HepG2 (cell line): ENCODE data around the gene LAMC3. TPM values are rescaled to one million over a fixed set of nuclear protein-coding genes. Genes with fewer than 3 reads are reported as not detected.

ENCODE experiments used
- AGO2 ChIP-seq: fragments of 200-400 bp; formaldehyde crosslinking; optimal IDR thresholded peaks from 2 replicates; pipeline ENCODE3; 2017; ENCODE audit warnings: mild to moderate bottlenecking, low read depth, low read length, moderate library complexity
- ARNT ChIP-seq: fragments of 450-650 bp; IDR thresholded peaks from 2 replicates; pipeline ENCODE4 v1.6.1; 2017
- BCL3 ChIP-seq: sonication (generic); formaldehyde crosslinking; IDR thresholded peaks from 2 replicates; pipeline ENCODE4 v1.5.1; 2020; ENCODE audit warnings: mild to moderate bottlenecking, missing genetic modification reagents, moderate library complexity
- CREB3 ChIP-seq: sonication (generic); formaldehyde crosslinking; IDR thresholded peaks from 2 replicates; pipeline ENCODE4 v1.5.0; 2020; ENCODE audit warnings: missing genetic modification reagents
- GFI1 ChIP-seq: sonication (generic); formaldehyde crosslinking; IDR thresholded peaks from 2 replicates; pipeline ENCODE4 v1.5.0; 2020; ENCODE audit warnings: missing genetic modification reagents, mild to moderate bottlenecking, borderline replicate concordance
- KAT8 ChIP-seq: IDR thresholded peaks from 2 replicates; pipeline ENCODE4 v1.6.1; 2016; ENCODE audit warnings: missing genetic modification reagents, missing compliant biosample characterization
- KLF12 ChIP-seq: sonication (generic); formaldehyde crosslinking; IDR thresholded peaks from 2 replicates; pipeline ENCODE4 v1.4.0; 2020; ENCODE audit warnings: missing genetic modification reagents, borderline replicate concordance
- MAX ChIP-seq: IDR thresholded peaks from 2 replicates; pipeline ENCODE4 v1.6.1; 2012; ENCODE audit warnings: inconsistent platforms
- MXD1 ChIP-seq: sonication (generic); formaldehyde crosslinking; IDR thresholded peaks from 2 replicates; pipeline ENCODE4 v1.4.0; 2020; ENCODE audit warnings: mild to moderate bottlenecking, missing genetic modification reagents
- POLR2AphosphoS5 ChIP-seq: IDR thresholded peaks from 2 replicates; pipeline ENCODE4 v1.6.1; 2012; ENCODE audit warnings: low read depth, low read length
- SPEN ChIP-seq: sonication (generic); formaldehyde crosslinking; IDR thresholded peaks from 2 replicates; pipeline ENCODE4 v1.5.1; 2020; ENCODE audit warnings: low read depth, mild to moderate bottlenecking, missing genetic modification reagents
- SRSF1 ChIP-seq: fragments of 200-400 bp; formaldehyde crosslinking; optimal IDR thresholded peaks from 2 replicates; pipeline ENCODE3; 2017; ENCODE audit warnings: mild to moderate bottlenecking, low read depth, low read length, moderate library complexity
- SRSF9 ChIP-seq: fragments of 200-400 bp; formaldehyde crosslinking; IDR thresholded peaks from 2 replicates; pipeline ENCODE4 v1.6.1; 2018; ENCODE audit warnings: borderline replicate concordance, mild to moderate bottlenecking, low read depth, low read length; ENCODE audit not compliant: insufficient read depth, poor library complexity, severe bottlenecking
- STAT5B ChIP-seq: sonication (generic); formaldehyde crosslinking; IDR thresholded peaks from 2 replicates; pipeline ENCODE4 v1.4.0; 2020; ENCODE audit warnings: missing genetic modification reagents
- TBL1XR1 ChIP-seq: fragments of 150-350 bp; IDR thresholded peaks from 2 replicates; pipeline ENCODE4 v1.6.1; 2014; ENCODE audit warnings: borderline replicate concordance, low read length; ENCODE audit not compliant: partially characterized antibody
- TBP ChIP-seq: sonication (generic); formaldehyde crosslinking; IDR thresholded peaks from 2 replicates; pipeline ENCODE4 v1.5.0; 2020; ENCODE audit warnings: missing genetic modification reagents
- XBP1 ChIP-seq: sonication (generic); formaldehyde crosslinking; IDR thresholded peaks from 2 replicates; pipeline ENCODE4 v1.5.0; 2020; ENCODE audit warnings: missing genetic modification reagents
- ZEB1 ChIP-seq: IDR thresholded peaks from 2 replicates; pipeline ENCODE4 v1.6.1; 2012; ENCODE audit warnings: mild to moderate bottlenecking, low read depth, inconsistent platforms; ENCODE audit not compliant: insufficient replicate concordance
- ZFX ChIP-seq: sonication (generic); formaldehyde crosslinking; IDR thresholded peaks from 2 replicates; pipeline ENCODE4 v1.4.0; 2020; ENCODE audit warnings: mild to moderate bottlenecking, low read depth, missing genetic modification reagents, moderate library complexity
- ZNF18 ChIP-seq: sonication (generic); formaldehyde crosslinking; IDR thresholded peaks from 2 replicates; pipeline ENCODE4 v1.8.0; 2022; ENCODE audit warnings: mild to moderate bottlenecking, missing genetic modification reagents; ENCODE audit not compliant: insufficient replicate concordance
- ZNF274 ChIP-seq: sonication (generic); formaldehyde crosslinking; IDR thresholded peaks from 2 replicates; pipeline ENCODE4 v1.5.1; 2020; ENCODE audit warnings: mild to moderate bottlenecking, missing genetic modification reagents
- ZNF503 ChIP-seq: sonication (generic); formaldehyde crosslinking; IDR thresholded peaks from 2 replicates; pipeline ENCODE4 v1.4.0; 2020; ENCODE audit warnings: missing genetic modification reagents
- ZNF510 ChIP-seq: sonication (generic); formaldehyde crosslinking; IDR thresholded peaks from 2 replicates; pipeline ENCODE4 v1.4.0; 2020; ENCODE audit warnings: low read depth, mild to moderate bottlenecking, missing genetic modification reagents
- ZNF691 ChIP-seq: sonication (generic); formaldehyde crosslinking; IDR thresholded peaks from 2 replicates; pipeline ENCODE4 v1.4.0; 2020; ENCODE audit warnings: missing genetic modification reagents, low read depth, mild to moderate bottlenecking, borderline replicate concordance
- polyA plus RNA-seq, 8 experiments: library from polyadenylated mRNA; depleted of rRNA in 3 of 8; stranded (reverse) in 7 of 8; unstranded in 1 of 8; fragments of >200 nt; fragmentation: Illumina TruSeq in 4 of 8; extraction: Trizol in 4 of 8; gene quantifications; 2 replicates each; pipeline versions ENCODE4 v1.2.1 to v1.2.3, GENCODE V29; 2011 to 2016; ENCODE audit warnings: low read depth in 4 of 8, missing spikeins in 1 of 8, mixed read lengths in 1 of 8; ENCODE audit not compliant: insufficient read depth in 1 of 8
- total RNA-seq, 5 experiments: library from RNA; depleted of rRNA; stranded (reverse); fragments of >200 nt; fragmentation: Illumina TruSeq; extraction: Trizol; gene quantifications; 2 replicates each; pipeline ENCODE4 v1.2.3, GENCODE V29; 2016; ENCODE audit warnings: low read depth in 1 of 5

Gene LAMC3
- total and polyA plus RNA-seq, 2 of the 13 experiments (the other 11 are each of a cell fraction or from before 2014, with no cell fraction given), result 0.07 to 0.57 TPM

GRCh38 chr9:131046581-131047202 lies 37.7 kb downstream of the LAMC3 start (continued):
- no peak for TF ChIP-seq GFI1
- TF ChIP-seq TBL1XR1, result no peak
- no peak for TF ChIP-seq ZNF274
- no peak for TF ChIP-seq ZFX (CRISPR knock-in tag)
- TF ChIP-seq ZNF503 (CRISPR knock-in tag), result no peak
- TF ChIP-seq KAT8, result no peak
- TF ChIP-seq ZEB1, result no peak
- TF ChIP-seq ZNF691 (CRISPR knock-in tag), result no peak
- TF ChIP-seq MXD1, result no peak
- no peak for TF ChIP-seq STAT5B (CRISPR knock-in tag)
- TF ChIP-seq AGO2, result no peak
- TF ChIP-seq POLR2AphosphoS5, result no peak
- no peak for TF ChIP-seq XBP1 (CRISPR knock-in tag)
- TF ChIP-seq ZNF510 (CRISPR knock-in tag), result no peak
- TF ChIP-seq BCL3, result no peak
- TF ChIP-seq SPEN (CRISPR knock-in tag), result no peak
- TF ChIP-seq TBP (CRISPR knock-in tag), result no peak
- no peak for TF ChIP-seq ARNT
- no peak for TF ChIP-seq CREB3 (CRISPR knock-in tag)
- no peak for TF ChIP-seq SRSF9
- no peak for TF ChIP-seq ZNF18 (CRISPR knock-in tag)
- peak; percentile 49; the same call in 1 of the 2 replicates for TF ChIP-seq MAX
- TF ChIP-seq KLF12 (CRISPR knock-in tag), result no peak
- TF ChIP-seq SRSF1, result no peak
